ENCODE results near the gene PRDM4.
"Not testable (repeated sequence)": the region's sequence is repeated elsewhere in the genome, so short reads cannot be mapped to it uniquely, and the experiment has no call there.

DNA sequence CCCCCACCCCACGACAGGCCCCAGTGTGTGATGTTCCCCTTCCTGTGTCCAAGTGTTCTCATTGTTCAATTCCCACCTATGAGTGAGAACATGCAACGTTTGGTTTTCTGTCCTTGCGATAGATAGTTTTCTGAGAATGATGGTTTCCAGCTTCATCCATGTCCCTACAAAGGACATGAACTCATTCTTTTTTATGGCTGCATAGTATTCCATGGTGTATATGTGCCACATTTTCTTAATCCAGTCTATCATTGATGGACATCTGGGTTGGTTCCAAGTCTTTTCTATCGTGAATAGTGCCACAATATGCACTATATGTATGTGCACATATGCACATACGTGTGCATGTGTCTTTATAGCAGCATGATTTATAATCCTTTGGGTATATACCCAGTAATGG is 55.4 kb downstream of the PRDM4 start:
- not testable (repeated sequence) for TF ChIP-seq EP300 (IDR thresholded peaks at IDR 0.05; ENCODE audit: borderline replicate concordance in 1 of 2, low read depth in 1 of 2, low read length in 1 of 2); POLR2AphosphoS5 (IDR thresholded peaks at IDR 0.05; ENCODE audit: low read depth, low read length); SMC3 (IDR thresholded peaks at IDR 0.05; ENCODE audit: low read depth, low read length)
- TF ChIP-seq, protein P1, sequence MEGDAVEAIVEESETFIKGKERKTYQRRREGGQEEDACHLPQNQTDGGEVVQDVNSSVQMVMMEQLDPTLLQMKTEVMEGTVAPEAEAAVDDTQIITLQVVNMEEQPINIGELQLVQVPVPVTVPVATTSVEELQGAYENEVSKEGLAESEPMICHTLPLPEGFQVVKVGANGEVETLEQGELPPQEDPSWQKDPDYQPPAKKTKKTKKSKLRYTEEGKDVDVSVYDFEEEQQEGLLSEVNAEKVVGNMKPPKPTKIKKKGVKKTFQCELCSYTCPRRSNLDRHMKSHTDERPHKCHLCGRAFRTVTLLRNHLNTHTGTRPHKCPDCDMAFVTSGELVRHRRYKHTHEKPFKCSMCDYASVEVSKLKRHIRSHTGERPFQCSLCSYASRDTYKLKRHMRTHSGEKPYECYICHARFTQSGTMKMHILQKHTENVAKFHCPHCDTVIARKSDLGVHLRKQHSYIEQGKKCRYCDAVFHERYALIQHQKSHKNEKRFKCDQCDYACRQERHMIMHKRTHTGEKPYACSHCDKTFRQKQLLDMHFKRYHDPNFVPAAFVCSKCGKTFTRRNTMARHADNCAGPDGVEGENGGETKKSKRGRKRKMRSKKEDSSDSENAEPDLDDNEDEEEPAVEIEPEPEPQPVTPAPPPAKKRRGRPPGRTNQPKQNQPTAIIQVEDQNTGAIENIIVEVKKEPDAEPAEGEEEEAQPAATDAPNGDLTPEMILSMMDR (IDR thresholded peaks at IDR 0.05), result not testable (repeated sequence)
- TF ChIP-seq, protein P2, sequence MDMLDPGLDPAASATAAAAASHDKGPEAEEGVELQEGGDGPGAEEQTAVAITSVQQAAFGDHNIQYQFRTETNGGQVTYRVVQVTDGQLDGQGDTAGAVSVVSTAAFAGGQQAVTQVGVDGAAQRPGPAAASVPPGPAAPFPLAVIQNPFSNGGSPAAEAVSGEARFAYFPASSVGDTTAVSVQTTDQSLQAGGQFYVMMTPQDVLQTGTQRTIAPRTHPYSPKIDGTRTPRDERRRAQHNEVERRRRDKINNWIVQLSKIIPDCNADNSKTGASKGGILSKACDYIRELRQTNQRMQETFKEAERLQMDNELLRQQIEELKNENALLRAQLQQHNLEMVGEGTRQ (IDR thresholded peaks at IDR 0.05; ENCODE audit: borderline replicate concordance, low read depth, low read length), result not testable (repeated sequence)
